Brain microvascular endothelial cell (primary cell): ENCODE results near the gene DCUN1D2.

Experiments used
- DNase-seq: peaks from one replicate; pipeline ENCODE4 v3.0.0-alpha.2; 2020
- H3K27ac ChIP-seq: fragments of 250-450 bp; sonication (Bioruptor Pico); 2 replicates; pipeline ENCODE4 v1.5.1; 2020; ENCODE audit warnings: mild to moderate bottlenecking, moderate library complexity
- H3K27me3 ChIP-seq: fragments of 250-450 bp; sonication (Bioruptor Pico); replicated peaks from 2 replicates; pipeline ENCODE4 v1.5.1; 2020; ENCODE audit warnings: mild to moderate bottlenecking
- H3K36me3 ChIP-seq: fragments of 250-450 bp; sonication (Bioruptor Pico); replicated peaks from 2 replicates; pipeline ENCODE4 v1.5.1; 2020; ENCODE audit warnings: mild to moderate bottlenecking
- H3K4me3 ChIP-seq: 2 replicates; pipeline ENCODE4 v1.5.1; 2011; ENCODE audit warnings: low read depth, mild to moderate bottlenecking, control low read depth, low read length, moderate library complexity
- CTCF ChIP-seq: IDR thresholded peaks from 2 replicates; pipeline ENCODE4 v1.5.1; 2011; ENCODE audit warnings: low read depth, mild to moderate bottlenecking, moderate library complexity, low read length, control low read depth, inconsistent platforms; ENCODE audit errors: missing control alignments
- in situ Hi-C: cut with HindIII; loops from 2 replicates; pipeline ENCODE4 v1.10.0; 2017; ENCODE audit warnings: low sequenced_read_pairs, low pct_ligation_motif_present

DCUN1D2 gene

GRCh38 chr13:113448545-113448884 is 42.0 kb downstream of the DCUN1D2 start:
- no peak for TF ChIP-seq CTCF
- in situ Hi-C loops, result no loop called here
- Histone ChIP-seq H3K27ac (no peak overlapping the region), H3K4me3 (no peak overlapping the region), H3K36me3 (peaks cover 4% of the 10 kb centered on the region), H3K27me3 (no peaks in the 10 kb centered on the region)
- no peak for DNase-seq

- TF ChIP-seq CTCF, result no peak
- Histone ChIP-seq H3K27ac (no peak overlapping the region), H3K36me3 (no peaks in the 10 kb centered on the region), H3K4me3 (no peak overlapping the region), H3K27me3 (no peaks in the 10 kb centered on the region)
- DNase-seq, result no peak
- in situ Hi-C loops, result no loop called here
These were observed 42.9 kb downstream of the DCUN1D2 start for GRCh38 chr13:113447596-113447995.

GRCh38 chr13:113446488-113446854 is 44.0 kb downstream of the DCUN1D2 start:
- no peak for DNase-seq
- H3K27ac ChIP-seq, result no peak overlapping the region
- no peak overlapping the region for H3K4me3 ChIP-seq
- in situ Hi-C loops, result no loop called here
- no peak for TF ChIP-seq CTCF
- H3K36me3 ChIP-seq, result no peaks in the 10 kb centered on the region
- no peaks in the 10 kb centered on the region for H3K27me3 ChIP-seq

GRCh38 chr13:113445791-113446487 is 44.6 kb downstream of the DCUN1D2 start:
- DNase-seq, result no peak
- no peak overlapping the region for H3K4me3 ChIP-seq
- H3K27me3 ChIP-seq, result no peaks in the 10 kb centered on the region
- no peak overlapping the region for H3K27ac ChIP-seq
- in situ Hi-C loops, result no loop called here
- TF ChIP-seq CTCF, result no peak
- no peaks in the 10 kb centered on the region for H3K36me3 ChIP-seq

GRCh38 chr13:113443991-113444390 is 46.5 kb downstream of the DCUN1D2 start:
- Histone ChIP-seq H3K27me3 (no peaks in the 10 kb centered on the region), H3K27ac (no peak overlapping the region), H3K36me3 (no peaks in the 10 kb centered on the region), H3K4me3 (no peak overlapping the region)
- in situ Hi-C loops, result no loop called here
- no peak for TF ChIP-seq CTCF
- no peak for DNase-seq

- in situ Hi-C loops, result no loop called here
- no peak overlapping the region for H3K27ac ChIP-seq
- TF ChIP-seq CTCF, result no peak
- no peak overlapping the region for H3K4me3 ChIP-seq
- no peak for DNase-seq
- no peaks in the 10 kb centered on the region for H3K36me3 ChIP-seq
- H3K27me3 ChIP-seq, result no peaks in the 10 kb centered on the region
These were observed 47.5 kb downstream of the DCUN1D2 start for GRCh38 chr13:113442985-113443362.
